Mononuclear cell (primary cell): ENCODE measurements around the gene KLHL42. TPM values are rescaled to one million over a fixed set of nuclear protein-coding genes. Genes with fewer than 3 reads are reported as not detected.
"Not testable (repeated sequence)": the region's sequence is repeated elsewhere in the genome, so short reads cannot be mapped to it uniquely, and the experiment has no call there.

ENCODE experiments used
- H3K27me3 ChIP-seq: 2 replicates; pipeline ENCODE4 v1.6.0; 2011; ENCODE audit warnings: low read length, control low read depth; ENCODE audit not compliant: insufficient read depth
- H3K4me1 ChIP-seq: 2 replicates; pipeline ENCODE4 v1.5.1; 2011; ENCODE audit warnings: mild to moderate bottlenecking, low read length, control low read depth; ENCODE audit not compliant: insufficient read depth
- H3K4me3 ChIP-seq: 2 replicates; pipeline ENCODE4 v1.5.1; 2011; ENCODE audit warnings: mild to moderate bottlenecking, low read length, moderate library complexity
- H3K9me3 ChIP-seq: 2 replicates; pipeline ENCODE4 v1.5.1; 2011; ENCODE audit warnings: low read depth, mild to moderate bottlenecking, control low read depth, low read length
- total RNA-seq: library from RNA; depleted of rRNA; stranded (reverse); fragments of >200 nt; gene quantifications from one replicate; pipeline ENCODE4 v1.2.3, GENCODE V29; 2012

Gene KLHL42
- 13.1 TPM for total RNA-seq

- Histone ChIP-seq H3K27me3 (no peaks in the 10 kb centered on the region), H3K4me1 (peaks cover 22% of the 10 kb centered on the region), H3K9me3 (no peaks in the 10 kb centered on the region), H3K4me3 (peak within 1 kb of the TSS; percentile 57)
Observed at GRCh38 chr12:27779920-27780611, at the start of gene KLHL42, which contains the start of gene MANSC4. TSS of gene KLHL42 (plus strand) at chr12:27780233. CDS start at chr12:27780331, 98 bp downstream. TSS of gene MANSC4 (minus strand) at chr12:27780236. CDS start at chr12:27771276, 8,960 bp downstream.

- Histone ChIP-seq H3K4me3 (no peak overlapping the region), H3K9me3 (no peaks in the 10 kb centered on the region), H3K4me1 (no peaks in the 10 kb centered on the region), H3K27me3 (no peaks in the 10 kb centered on the region)
Observed at GRCh38 chr12:27732281-27732680, 47.8 kb upstream of the KLHL42 start.

- H3K27me3 ChIP-seq = no peaks in the 10 kb centered on the region
Observed at GRCh38 chr12:27733052-27733656, 46.9 kb upstream of the KLHL42 start.

GRCh38 chr12:27733791-27734190, 46.2 kb upstream of the KLHL42 start:
- Histone ChIP-seq H3K9me3 (no peaks in the 10 kb centered on the region), H3K4me1 (no peaks in the 10 kb centered on the region)

More at GRCh38 chr12:27733052-27733656, 46.9 kb upstream of the KLHL42 start:
- Histone ChIP-seq H3K4me3 (no peak overlapping the region), H3K9me3 (no peaks in the 10 kb centered on the region), H3K4me1 (no peaks in the 10 kb centered on the region)

DNA sequence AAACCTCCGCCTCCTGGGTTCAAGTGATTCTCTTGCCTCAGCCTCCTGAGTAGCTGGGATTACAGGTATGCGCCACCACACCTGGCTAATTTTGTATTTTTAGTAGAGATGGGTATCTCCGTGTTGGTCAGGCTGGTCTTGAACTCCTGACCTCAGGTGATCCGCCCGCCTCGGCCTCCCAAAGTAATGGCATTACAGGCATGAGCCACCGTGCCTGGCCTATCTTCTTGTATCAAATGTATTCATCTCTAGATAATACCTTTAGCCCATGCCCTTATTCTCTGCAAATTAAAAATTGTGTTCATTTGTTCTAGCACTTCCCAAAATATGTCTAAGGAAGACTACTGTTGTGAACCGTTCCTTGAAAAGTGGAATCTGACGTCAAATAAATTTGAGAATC, 45.7 kb upstream of the KLHL42 start:
- not testable (repeated sequence) for H3K4me1 ChIP-seq, H3K4me3 ChIP-seq, H3K9me3 ChIP-seq, H3K27me3 ChIP-seq

More at GRCh38 chr12:27733791-27734190, 46.2 kb upstream of the KLHL42 start:
- H3K4me3 ChIP-seq = no peak overlapping the region
- no peaks in the 10 kb centered on the region for H3K27me3 ChIP-seq

GRCh38 chr12:27743601-27744000, 36.4 kb upstream of the KLHL42 start:
- Histone ChIP-seq H3K9me3 (no peaks in the 10 kb centered on the region), H3K27me3 (no peaks in the 10 kb centered on the region), H3K4me1 (no peaks in the 10 kb centered on the region), H3K4me3 (no peak overlapping the region)

DNA sequence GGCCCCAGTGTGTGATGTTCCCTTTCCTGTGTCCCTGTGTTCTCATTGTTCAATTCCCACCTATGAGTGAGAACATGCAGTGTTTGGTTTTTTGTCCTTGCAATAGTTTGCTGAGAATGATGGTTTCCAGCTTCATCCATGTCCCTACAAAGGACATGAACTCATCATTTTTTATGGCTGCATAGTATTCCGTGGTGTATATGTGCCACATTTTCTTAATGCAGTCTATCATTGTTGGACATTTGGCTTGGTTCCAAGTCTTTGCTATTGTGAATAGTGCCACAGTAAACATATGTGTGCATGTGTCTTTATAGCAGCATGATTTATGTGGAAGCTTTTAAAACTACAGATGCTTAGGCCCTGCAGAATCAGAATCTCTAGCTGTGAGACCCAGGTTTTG, 34.3 kb upstream of the KLHL42 start:
- not testable (repeated sequence) for H3K4me3 ChIP-seq, H3K9me3 ChIP-seq, H3K4me1 ChIP-seq, H3K27me3 ChIP-seq

GRCh38 chr12:27747111-27747820, 32.8 kb upstream of the KLHL42 start:
- Histone ChIP-seq H3K27me3 (no peaks in the 10 kb centered on the region), H3K9me3 (no peaks in the 10 kb centered on the region), H3K4me1 (no peaks in the 10 kb centered on the region), H3K4me3 (no peak overlapping the region)

DNA sequence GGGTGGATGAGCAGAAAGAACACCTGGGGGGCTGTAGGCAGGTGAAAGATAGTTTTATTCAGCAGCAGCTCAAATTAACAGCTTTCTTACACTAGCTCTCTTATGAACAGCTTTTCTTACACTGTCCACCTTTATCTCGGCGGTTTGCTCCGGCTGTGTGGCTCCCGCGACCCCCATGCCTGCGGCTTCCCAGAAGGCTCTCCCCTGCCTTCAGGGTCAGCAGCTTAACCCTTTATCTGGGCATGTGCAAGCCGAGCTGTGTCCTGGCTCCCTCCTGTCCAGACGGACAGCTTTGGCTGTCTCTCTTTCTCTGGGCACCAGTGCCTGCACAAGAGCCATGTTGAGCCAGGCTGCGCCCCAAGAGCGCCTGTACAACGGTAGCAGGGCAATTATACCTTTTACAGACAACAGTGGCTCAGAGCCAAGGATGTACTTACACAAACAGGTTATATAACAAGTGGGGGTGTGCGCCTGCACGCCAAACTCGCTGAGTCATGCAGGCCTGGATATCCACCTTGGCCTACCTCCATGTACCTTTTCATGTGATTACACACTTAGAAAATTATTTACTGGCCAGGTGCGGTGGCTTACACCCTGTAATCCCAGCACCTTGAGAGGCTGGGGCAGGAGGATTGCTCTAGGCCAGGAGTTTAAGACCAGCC, 28.5 kb upstream of the KLHL42 start:
- no peaks in the 10 kb centered on the region for H3K4me1 ChIP-seq
- no peak overlapping the region for H3K4me3 ChIP-seq
- H3K9me3 ChIP-seq = no peaks in the 10 kb centered on the region
- H3K27me3 ChIP-seq = no peaks in the 10 kb centered on the region

DNA sequence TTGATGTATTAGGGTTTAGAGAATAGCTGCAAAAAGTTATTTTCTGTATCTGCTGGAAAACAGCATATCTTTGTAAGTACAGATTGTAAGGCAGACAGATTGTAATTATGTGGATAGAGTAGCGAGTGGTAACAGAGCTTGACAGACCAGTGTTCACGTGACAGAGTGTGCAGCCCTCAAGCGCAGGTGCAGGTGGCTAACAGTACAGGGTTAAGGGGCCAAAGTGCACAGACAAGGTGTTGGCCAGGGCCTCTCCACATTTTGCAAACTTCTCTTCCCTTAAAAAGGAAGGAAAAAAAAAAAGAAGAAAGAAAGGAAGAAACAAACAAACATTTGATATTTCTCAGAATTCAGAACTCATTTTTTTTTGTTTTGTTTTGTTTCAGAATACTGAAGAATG, 25.2 kb upstream of the KLHL42 start:
- Histone ChIP-seq H3K4me3 (no peak overlapping the region), H3K27me3 (no peaks in the 10 kb centered on the region), H3K4me1 (no peaks in the 10 kb centered on the region), H3K9me3 (no peaks in the 10 kb centered on the region)

GRCh38 chr12:27756670-27757195, 23.3 kb upstream of the KLHL42 start:
- Histone ChIP-seq H3K4me3 (no peak overlapping the region), H3K4me1 (no peaks in the 10 kb centered on the region), H3K27me3 (no peaks in the 10 kb centered on the region), H3K9me3 (no peaks in the 10 kb centered on the region)

DNA sequence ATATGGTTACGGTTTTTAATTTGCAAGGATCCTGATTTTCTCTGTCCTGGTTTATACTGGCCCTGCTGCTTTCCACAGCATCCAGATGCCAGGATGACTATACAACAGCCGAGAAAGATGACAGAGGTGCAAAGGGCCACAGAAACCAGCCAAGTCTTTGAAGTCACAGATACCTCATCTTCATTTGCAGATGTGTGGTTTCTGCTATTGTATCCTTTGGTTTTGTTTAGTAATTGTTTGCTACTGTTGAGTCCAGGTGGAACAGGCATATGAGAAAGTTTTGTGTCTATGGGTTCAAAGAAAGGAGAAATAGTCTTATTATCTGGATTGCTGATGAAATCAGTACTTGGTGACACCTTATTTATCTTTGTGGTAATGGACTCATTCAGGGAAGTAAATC, 17.3 kb upstream of the KLHL42 start:
- H3K4me3 ChIP-seq = no peak overlapping the region
- no peaks in the 10 kb centered on the region for H3K27me3 ChIP-seq
- H3K4me1 ChIP-seq = no peaks in the 10 kb centered on the region
- no peaks in the 10 kb centered on the region for H3K9me3 ChIP-seq

DNA sequence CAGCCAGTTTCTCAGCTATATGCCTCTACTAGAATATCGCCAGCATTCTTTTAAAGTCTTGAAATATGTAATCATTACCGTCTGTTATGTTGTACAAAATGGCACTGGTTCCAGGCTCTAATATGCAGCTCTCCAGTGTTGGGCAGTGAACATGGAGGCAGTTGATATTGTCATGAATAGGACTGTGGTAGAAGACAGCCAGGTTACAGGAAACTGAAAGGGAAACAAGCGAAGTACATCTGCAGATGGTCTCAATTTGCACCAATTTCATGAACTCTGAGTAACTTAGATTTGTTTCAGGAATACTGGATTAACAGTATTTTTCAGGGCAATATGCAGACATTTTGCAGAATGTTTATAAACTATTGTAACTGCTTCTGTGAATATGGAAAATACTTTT, 13.4 kb upstream of the KLHL42 start:
- H3K9me3 ChIP-seq = no peaks in the 10 kb centered on the region
- no peak overlapping the region for H3K4me3 ChIP-seq
- H3K4me1 ChIP-seq = no peaks in the 10 kb centered on the region
- no peaks in the 10 kb centered on the region for H3K27me3 ChIP-seq

GRCh38 chr12:27769142-27769673, 10.8 kb upstream of the KLHL42 start:
- Histone ChIP-seq H3K27me3 (no peaks in the 10 kb centered on the region), H3K4me1 (no peaks in the 10 kb centered on the region), H3K4me3 (no peak overlapping the region), H3K9me3 (no peaks in the 10 kb centered on the region)
